ENCODE data around the gene UGT1A10. TPM values are rescaled to one million over a fixed set of nuclear protein-coding genes. Genes with fewer than 3 reads are reported as not detected.

The UGT1A10 gene
- total RNA-seq, 1 experiment from 2014 or later, result 1.0 TPM

- Mint-ChIP-seq H3K9me3 (ENCODE audit: unreplicated experiment) (peaks cover 23% of the 10 kb centered on the region), H3K4me1 (ENCODE audit: low read depth, unreplicated experiment) (no peaks in the 10 kb centered on the region), H3K27me3 (ENCODE audit: insufficient read depth, unreplicated experiment) (no peaks in the 10 kb centered on the region), H3K36me3 (ENCODE audit: insufficient read depth, unreplicated experiment) (no peaks in the 10 kb centered on the region), H3K27ac (ENCODE audit: unreplicated experiment) (no peak overlapping the region), H3K4me3 (ENCODE audit: unreplicated experiment) (no peak overlapping the region)
- POLR2A ChIA-PET, result no interaction called here
- H3K27me3 ChIP-seq (replicated peaks; ENCODE audit: control insufficient read depth, insufficient read depth, low read length), result no peaks in the 10 kb centered on the region
- DNase-seq, result no peak
- no TSS peak for BruUV-seq (replicated peaks)
- TF ChIP-seq CTCF (IDR thresholded peaks at IDR 0.05; ENCODE audit: insufficient read depth in 1 of 2, low read depth in 1 of 2, low read length in 1 of 2, severe bottlenecking in 1 of 2, unreplicated experiment in 1 of 2), result no peak
- H3K36me3 ChIP-seq (ENCODE audit: control insufficient read depth, insufficient read depth, low read length), result no peaks in the 10 kb centered on the region
- H3K4me1 ChIP-seq, result no peaks in the 10 kb centered on the region
- no peaks in the 10 kb centered on the region for H3K9me3 ChIP-seq
- CTCF ChIA-PET, result no interaction called here
- intact Hi-C loops (cut with micrococcal nuclease; ENCODE audit: unreplicated experiment), result no loop called here
- no peak overlapping the region for H3K4me3 ChIP-seq (ENCODE audit: low read depth, low read length)
These were observed 8.8 kb upstream of the UGT1A10 start for GRCh38 chr2:233627331-233628025.

GRCh38 chr2:233638836-233639235 is 2.6 kb downstream of the UGT1A10 start:
- Histone ChIP-seq H3K9me3 (no peaks in the 10 kb centered on the region), H3K36me3 (ENCODE audit: control insufficient read depth, insufficient read depth, low read length) (no peaks in the 10 kb centered on the region), H3K4me3 (ENCODE audit: low read depth, low read length) (no peak overlapping the region), H3K4me1 (no peaks in the 10 kb centered on the region), H3K27me3 (replicated peaks; ENCODE audit: control insufficient read depth, insufficient read depth, low read length) (no peaks in the 10 kb centered on the region)
- BruUV-seq (replicated peaks), result no TSS peak
- no peak for TF ChIP-seq CTCF (IDR thresholded peaks at IDR 0.05; ENCODE audit: insufficient read depth in 1 of 2, low read depth in 1 of 2, low read length in 1 of 2, severe bottlenecking in 1 of 2, unreplicated experiment in 1 of 2)
- Mint-ChIP-seq H3K4me3 (ENCODE audit: unreplicated experiment) (no peak overlapping the region), H3K27ac (ENCODE audit: unreplicated experiment) (no peak overlapping the region), H3K27me3 (ENCODE audit: insufficient read depth, unreplicated experiment) (no peaks in the 10 kb centered on the region), H3K9me3 (ENCODE audit: unreplicated experiment) (peaks cover 19% of the 10 kb centered on the region), H3K36me3 (ENCODE audit: insufficient read depth, unreplicated experiment) (no peaks in the 10 kb centered on the region), H3K4me1 (ENCODE audit: low read depth, unreplicated experiment) (no peaks in the 10 kb centered on the region)
- intact Hi-C loops (cut with micrococcal nuclease; ENCODE audit: unreplicated experiment), result no loop called here
- no peak for DNase-seq
- CTCF ChIA-PET, result no interaction called here
- POLR2A ChIA-PET, result no interaction called here

GRCh38 chr2:233639860-233640259 is 3.6 kb downstream of the UGT1A10 start:
- Mint-ChIP-seq H3K4me1 (ENCODE audit: low read depth, unreplicated experiment) (no peaks in the 10 kb centered on the region), H3K36me3 (ENCODE audit: insufficient read depth, unreplicated experiment) (no peaks in the 10 kb centered on the region), H3K9me3 (ENCODE audit: unreplicated experiment) (peaks cover 19% of the 10 kb centered on the region), H3K27me3 (ENCODE audit: insufficient read depth, unreplicated experiment) (no peaks in the 10 kb centered on the region), H3K27ac (ENCODE audit: unreplicated experiment) (no peak overlapping the region), H3K4me3 (ENCODE audit: unreplicated experiment) (no peak overlapping the region)
- no TSS peak for BruUV-seq (replicated peaks)
- Histone ChIP-seq H3K9me3 (no peaks in the 10 kb centered on the region), H3K4me3 (ENCODE audit: low read depth, low read length) (no peak overlapping the region), H3K36me3 (ENCODE audit: control insufficient read depth, insufficient read depth, low read length) (no peaks in the 10 kb centered on the region), H3K4me1 (no peaks in the 10 kb centered on the region), H3K27me3 (replicated peaks; ENCODE audit: control insufficient read depth, insufficient read depth, low read length) (no peaks in the 10 kb centered on the region)
- no peak for TF ChIP-seq CTCF (IDR thresholded peaks at IDR 0.05; ENCODE audit: insufficient read depth in 1 of 2, low read depth in 1 of 2, low read length in 1 of 2, severe bottlenecking in 1 of 2, unreplicated experiment in 1 of 2)
- no peak for DNase-seq
- POLR2A ChIA-PET, result no interaction called here
- CTCF ChIA-PET, result no interaction called here
- intact Hi-C loops (cut with micrococcal nuclease; ENCODE audit: unreplicated experiment), result no loop called here
